GM20000 (cell line): ENCODE data around the gene HBE1.

Source experiments
- DNase-seq: peaks from one replicate; pipeline ENCODE4 v3.0.0; 2012; ENCODE audit warnings: low spot score
- CTCF ChIP-seq: IDR thresholded peaks from 2 replicates; pipeline ENCODE4 v1.5.1; 2012; ENCODE audit warnings: mild to moderate bottlenecking, control low read depth; ENCODE audit errors: extremely low read depth, missing control alignments

The HBE1 gene

DNA sequence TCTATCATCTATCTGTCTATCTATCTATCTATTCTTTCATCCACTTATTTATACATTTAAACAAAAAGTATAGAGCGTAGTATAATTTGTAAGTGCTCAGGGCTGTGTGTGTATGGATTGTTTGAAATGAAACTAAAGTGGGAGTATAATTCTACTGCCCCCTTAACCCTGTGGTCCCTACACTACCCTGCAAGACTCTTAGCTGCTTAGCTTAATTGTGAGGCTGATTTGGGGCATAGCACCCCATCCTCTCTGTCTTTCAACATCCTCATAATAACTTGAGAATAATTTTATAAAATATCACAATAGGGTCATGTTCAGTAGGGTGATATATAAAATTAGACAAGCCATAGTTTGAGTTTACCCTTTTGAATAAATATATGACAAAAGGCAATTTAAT is 20.4 kb upstream of the HBE1 start:
- no peak for TF ChIP-seq CTCF
- DNase-seq, result no peak

GRCh38 chr11:5289696-5290095 is 20.0 kb upstream of the HBE1 start:
- no peak for TF ChIP-seq CTCF

DNA sequence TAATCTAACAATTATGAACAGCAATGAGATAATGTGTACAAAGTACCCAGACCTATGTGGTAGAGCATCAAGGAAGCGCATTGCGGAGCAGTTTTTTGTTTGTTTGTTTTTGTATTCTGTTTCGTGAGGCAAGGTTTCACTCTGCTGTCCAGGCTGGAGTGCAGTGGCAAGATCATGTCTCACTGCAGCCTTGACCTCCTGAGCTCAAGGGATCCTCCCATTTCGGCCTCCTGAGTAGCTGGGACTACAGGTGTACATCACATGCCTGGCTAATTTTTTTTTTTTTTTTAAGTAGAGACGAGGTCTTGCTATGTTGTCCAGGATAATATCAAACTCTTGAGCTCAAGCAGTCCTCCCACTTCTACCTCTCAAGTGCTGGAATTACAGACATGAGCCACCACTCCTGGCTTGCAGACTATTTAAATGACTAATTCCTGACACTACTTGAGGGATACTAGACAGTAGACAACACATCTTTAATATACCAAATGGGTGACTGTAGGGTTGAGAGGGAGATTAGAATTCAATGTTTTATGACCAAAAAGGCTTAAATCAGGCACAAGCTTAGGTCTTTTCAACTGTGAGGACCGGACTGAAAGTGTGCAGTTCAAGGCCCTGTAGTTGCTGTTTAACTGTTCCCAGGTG is 19.3 kb upstream of the HBE1 start:
- no peak for TF ChIP-seq CTCF
- DNase-seq, result no peak

More at GRCh38 chr11:5289696-5290095, 20.0 kb upstream of the HBE1 start:
- no peak for DNase-seq

DNA sequence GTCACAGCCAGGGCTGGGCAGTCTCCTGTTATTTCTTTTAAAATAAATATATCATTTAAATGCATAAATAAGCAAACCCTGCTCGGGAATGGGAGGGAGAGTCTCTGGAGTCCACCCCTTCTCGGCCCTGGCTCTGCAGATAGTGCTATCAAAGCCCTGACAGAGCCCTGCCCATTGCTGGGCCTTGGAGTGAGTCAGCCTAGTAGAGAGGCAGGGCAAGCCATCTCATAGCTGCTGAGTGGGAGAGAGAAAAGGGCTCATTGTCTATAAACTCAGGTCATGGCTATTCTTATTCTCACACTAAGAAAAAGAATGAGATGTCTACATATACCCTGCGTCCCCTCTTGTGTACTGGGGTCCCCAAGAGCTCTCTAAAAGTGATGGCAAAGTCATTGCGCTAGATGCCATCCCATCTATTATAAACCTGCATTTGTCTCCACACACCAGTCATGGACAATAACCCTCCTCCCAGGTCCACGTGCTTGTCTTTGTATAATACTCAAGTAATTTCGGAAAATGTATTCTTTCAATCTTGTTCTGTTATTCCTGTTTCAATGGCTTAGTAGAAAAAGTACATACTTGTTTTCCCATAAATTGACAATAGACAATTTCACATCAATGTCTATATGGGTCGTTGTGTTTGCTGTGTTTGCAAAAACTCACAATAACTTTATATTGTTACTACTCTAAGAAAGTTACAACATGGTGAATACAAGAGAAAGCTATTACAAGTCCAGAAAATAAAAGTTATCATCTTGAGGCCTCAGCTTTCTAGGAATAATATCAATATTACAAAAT is 18.6 kb upstream of the HBE1 start:
- TF ChIP-seq CTCF, result no peak
- DNase-seq, result no peak

DNA sequence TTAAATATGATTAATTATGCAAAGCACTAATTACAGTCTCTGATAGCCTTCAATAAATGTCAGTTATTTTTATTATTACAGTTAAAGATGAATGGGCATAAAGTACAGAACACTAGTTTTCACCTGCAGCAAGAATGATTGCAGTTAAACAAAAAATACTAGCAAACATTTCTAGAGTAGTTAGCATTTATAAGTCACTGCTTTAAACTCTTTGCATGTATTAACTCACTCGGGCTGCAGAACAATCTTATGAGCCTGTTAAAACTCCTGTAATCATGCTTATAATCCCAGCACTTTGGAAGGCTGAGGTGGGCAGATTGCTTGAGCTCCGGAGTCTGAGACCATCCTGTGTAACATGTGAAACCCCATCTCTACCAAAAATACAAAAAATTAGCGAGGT is 17.2 kb upstream of the HBE1 start:
- no peak for TF ChIP-seq CTCF
- no peak for DNase-seq

DNA sequence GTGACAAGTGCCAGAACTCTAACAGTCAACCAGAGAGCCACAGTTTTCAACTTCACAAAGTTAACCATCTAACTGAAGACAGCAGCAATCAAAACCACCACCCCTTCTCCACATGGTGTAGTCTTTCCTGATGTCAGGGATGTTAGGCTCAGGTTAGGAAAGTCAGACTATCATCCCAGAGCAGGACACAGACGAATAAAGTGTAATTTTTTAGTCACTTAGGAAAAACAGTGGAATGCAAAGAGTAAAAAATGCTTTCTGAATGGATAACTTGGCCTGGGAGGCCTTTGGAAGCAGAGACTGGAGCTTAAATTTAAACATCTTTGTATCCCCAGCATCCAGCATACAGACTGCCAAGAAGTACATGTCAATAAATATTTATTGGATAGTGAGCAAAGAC is 16.6 kb upstream of the HBE1 start:
- DNase-seq, result no peak
- TF ChIP-seq CTCF, result no peak

DNA sequence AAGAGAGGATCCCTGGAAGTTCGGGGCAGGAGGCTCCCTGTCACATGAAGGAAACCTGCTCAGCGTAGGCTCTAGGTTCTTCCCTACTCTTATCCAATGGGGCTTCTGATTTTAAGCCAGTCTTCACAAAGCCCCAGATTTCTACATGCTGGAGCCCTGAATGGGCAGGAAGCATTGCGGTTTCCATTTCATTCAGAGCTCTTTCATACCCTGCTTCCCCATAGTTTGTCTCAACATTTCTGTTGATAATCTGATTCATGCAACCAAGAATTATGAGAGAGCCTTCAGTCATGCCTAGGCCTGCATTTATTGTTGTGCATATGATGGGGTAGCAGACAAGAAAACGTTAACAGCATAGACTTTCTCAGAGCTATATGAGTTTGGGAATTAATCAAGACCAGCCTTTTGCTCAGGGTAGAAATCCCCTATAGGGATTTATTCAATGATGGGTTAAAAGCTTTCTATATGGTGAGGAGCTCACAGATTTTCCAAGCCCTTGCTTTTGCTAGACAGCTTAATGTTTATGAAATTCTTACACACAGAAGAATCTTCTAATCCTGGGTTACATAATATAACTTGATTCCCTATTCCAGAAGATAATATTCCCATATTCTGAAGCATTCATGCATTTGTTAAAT is 16.1 kb upstream of the HBE1 start:
- TF ChIP-seq CTCF, result no peak
- DNase-seq, result no peak
